H1 (cell line): ENCODE results near the gene VAX1. TPM values are rescaled to one million over a fixed set of nuclear protein-coding genes. Genes with fewer than 3 reads are reported as not detected.
A peak's percentile ranks its signal among the peaks of the same experiment; 100 is the strongest.

Experiments
- ATF2 ChIP-seq: IDR thresholded peaks from 2 replicates; pipeline ENCODE4 v1.6.1; 2012; ENCODE audit warnings: low read length, inconsistent platforms
- BCL11A ChIP-seq, 2 experiments: IDR thresholded peaks; one replicate each; pipeline ENCODE4 v1.6.1; 2011; ENCODE audit warnings: low read depth in 2 of 2, low read length in 2 of 2, mild to moderate bottlenecking in 2 of 2
- CHD7 ChIP-seq: fragments of 300-600 bp; sonication (generic); IDR thresholded peaks from 2 replicates; pipeline ENCODE4 v1.7.1; 2012; ENCODE audit warnings: low read length, moderate library complexity, mild to moderate bottlenecking, inconsistent platforms; ENCODE audit not compliant: insufficient replicate concordance
- NRF1 ChIP-seq: IDR thresholded peaks from 2 replicates; pipeline ENCODE4 v1.6.1; 2011; ENCODE audit warnings: mild to moderate bottlenecking, low read depth, low read length, improper control_type of control experiment
- TAF7 ChIP-seq: optimal IDR thresholded peaks from 2 replicates; pipeline ENCODE3; 2011; ENCODE audit warnings: low read depth, mild to moderate bottlenecking, inconsistent platforms, low read length, moderate library complexity, borderline replicate concordance
- polyA plus RNA-seq, 7 experiments: library from polyadenylated mRNA; depleted of rRNA in 3 of 7; stranded (reverse) in 5 of 7; unstranded in 2 of 7; fragments of >200 nt in 5 of 7; fragments of 200-250 nt in 2 of 7; gene quantifications; 1 replicate in 5 of 7; 2 replicates in 1 of 7; 4 replicates in 1 of 7; pipeline versions ENCODE4 v1.2.1 to v1.2.3, GENCODE V29; 2011 to 2013; ENCODE audit warnings: missing spikeins in 2 of 7, mixed read lengths in 2 of 7
- total RNA-seq: library from RNA; stranded (reverse); fragmentation: NEBNext Ultra II Directional; extraction: Animal tissue kit (Norgen Biotek cat#: 25700); gene quantifications from 2 replicates; pipeline ENCODE4 v1.2.1, GENCODE V29; 2021

The VAX1 gene
- total and polyA plus RNA-seq, 2 of the 8 experiments (the other 6 are each of a cell fraction or from before 2014, with no cell fraction given), result not detected

GRCh38 chr10:117174439-117175214 lies 36.6 kb upstream of the VAX1 start (continued):
- TF ChIP-seq CHD7, result no peak
- TF ChIP-seq BCL11A (IDR thresholded peaks at IDR 0.05; ENCODE audit: low read depth in 2 of 2, low read length in 2 of 2), result no peak
- no peak for TF ChIP-seq NRF1
- TF ChIP-seq TAF7, result peak; percentile 16
- no peak for TF ChIP-seq ATF2
